ENCODE data around the gene TPM3.
"Not testable (repeated sequence)": the region's sequence is repeated elsewhere in the genome, so short reads cannot be mapped to it uniquely, and the experiment has no call there.

The TPM3 gene

GRCh38 chr1:154137888-154138287, 54.0 kb downstream of the TPM3 start:
- H3K9me3 ChIP-seq (ENCODE audit: control insufficient read depth in 1 of 2, low read length in 2 of 2): no peaks in the 10 kb centered on the region
- H3K36me3 ChIP-seq (ENCODE audit: control insufficient read depth in 1 of 2, insufficient read depth in 2 of 2, low read length in 2 of 2): no peaks in the 10 kb centered on the region
- no peaks in the 10 kb centered on the region for H3K4me1 ChIP-seq (ENCODE audit: control insufficient read depth in 1 of 2, insufficient read depth in 2 of 2, low read length in 2 of 2)
- no peak overlapping the region for H3K4me3 ChIP-seq (ENCODE audit: low read depth in 1 of 2, low read length in 2 of 2)
- no peak overlapping the region for H3K27ac ChIP-seq (ENCODE audit: low read length)
- H3K27me3 ChIP-seq (ENCODE audit: low read depth, low read length): no peaks in the 10 kb centered on the region

DNA sequence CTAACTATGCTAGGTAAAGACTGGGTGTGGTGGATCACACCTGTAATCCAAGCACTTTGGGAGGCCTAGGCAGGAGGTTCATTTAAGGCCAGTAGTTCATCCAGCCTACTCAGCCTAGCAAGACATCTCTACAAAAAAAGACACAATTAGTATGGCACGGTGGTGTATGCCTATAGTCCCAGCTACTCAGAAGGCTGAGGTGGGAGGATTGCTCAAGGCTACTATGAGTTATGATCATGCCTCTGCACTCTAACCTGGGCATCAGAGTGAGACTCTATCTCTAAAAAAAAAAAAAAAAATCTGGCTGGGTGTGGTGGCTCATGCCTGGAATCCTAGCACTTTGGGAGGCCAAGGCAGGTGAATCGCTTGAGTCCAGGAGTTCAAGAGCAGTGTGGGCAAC, 58.6 kb downstream of the TPM3 start:
- Histone ChIP-seq H3K36me3 (ENCODE audit: control insufficient read depth in 1 of 2, insufficient read depth in 2 of 2, low read length in 2 of 2) (no peaks in the 10 kb centered on the region), H3K9me3 (ENCODE audit: control insufficient read depth in 1 of 2, low read length in 2 of 2) (no peaks in the 10 kb centered on the region), H3K4me1 (ENCODE audit: control insufficient read depth in 1 of 2, insufficient read depth in 2 of 2, low read length in 2 of 2) (no peaks in the 10 kb centered on the region), H3K4me3 (ENCODE audit: low read depth in 1 of 2, low read length in 2 of 2) (no peak overlapping the region), H3K27ac (ENCODE audit: low read length) (no peak overlapping the region), H3K27me3 (ENCODE audit: low read depth, low read length) (no peaks in the 10 kb centered on the region)

DNA sequence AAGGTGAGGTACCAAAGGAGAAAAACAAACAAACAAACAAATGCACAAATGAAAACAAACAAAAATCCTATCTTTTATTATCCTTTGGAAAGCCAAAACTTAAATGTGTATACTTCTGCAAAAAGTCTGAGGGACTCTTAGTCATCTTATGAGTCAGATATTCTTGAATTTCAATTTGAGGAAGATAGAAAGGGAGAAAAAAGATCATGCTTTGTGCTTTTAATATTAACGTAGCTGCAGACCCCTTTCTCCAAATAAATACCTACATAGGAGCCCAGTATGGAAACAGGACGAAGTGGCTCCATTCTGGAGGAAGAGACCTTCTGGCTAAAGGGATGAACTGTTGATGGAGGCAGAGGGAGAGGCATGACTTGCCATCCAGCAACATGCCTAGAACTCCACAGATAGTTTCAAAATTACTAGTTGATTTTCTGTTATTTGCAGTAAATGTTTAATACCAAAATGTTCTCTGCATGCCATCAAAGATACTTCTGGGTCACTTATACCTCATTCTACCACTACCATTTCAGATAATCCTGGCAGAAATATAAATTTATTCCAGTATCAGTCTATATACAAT, 62.4 kb downstream of the TPM3 start:
- Histone ChIP-seq H3K9me3 (ENCODE audit: control insufficient read depth in 1 of 2, low read length in 2 of 2) (no peaks in the 10 kb centered on the region), H3K27ac (ENCODE audit: low read length) (no peak overlapping the region), H3K36me3 (ENCODE audit: control insufficient read depth in 1 of 2, insufficient read depth in 2 of 2, low read length in 2 of 2) (no peaks in the 10 kb centered on the region)

DNA sequence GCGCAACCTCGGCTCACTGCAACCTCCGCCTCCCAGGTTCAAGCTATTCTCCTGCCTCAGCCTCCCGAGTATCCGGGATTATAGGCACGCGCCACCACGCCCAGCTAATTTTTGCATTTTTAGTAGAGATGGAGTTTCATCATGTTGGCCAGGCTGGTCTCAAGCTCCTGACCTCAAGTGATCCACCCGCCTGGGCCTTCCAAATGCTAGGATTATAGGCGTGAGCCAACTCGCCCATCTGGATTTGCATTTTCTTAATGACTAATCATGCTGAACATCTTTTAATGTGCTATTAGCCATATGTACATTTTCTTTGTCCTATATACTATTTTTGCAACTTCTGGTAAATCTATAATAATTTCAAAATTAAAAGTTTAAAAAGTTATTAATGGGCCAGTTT, 68.7 kb downstream of the TPM3 start:
- not testable (repeated sequence) for H3K9me3 ChIP-seq (ENCODE audit: control insufficient read depth in 1 of 2, low read length in 2 of 2); H3K27ac ChIP-seq (ENCODE audit: low read length); H3K36me3 ChIP-seq (ENCODE audit: control insufficient read depth in 1 of 2, insufficient read depth in 2 of 2, low read length in 2 of 2); H3K27me3 ChIP-seq (ENCODE audit: low read depth, low read length); H3K4me3 ChIP-seq (ENCODE audit: low read depth in 1 of 2, low read length in 2 of 2); H3K4me1 ChIP-seq (ENCODE audit: control insufficient read depth in 1 of 2, insufficient read depth in 2 of 2, low read length in 2 of 2)

More for the DNA sequence above, 62.4 kb downstream of the TPM3 start:
- no peak overlapping the region for H3K4me3 ChIP-seq (ENCODE audit: low read depth in 1 of 2, low read length in 2 of 2)
- no peaks in the 10 kb centered on the region for H3K4me1 ChIP-seq (ENCODE audit: control insufficient read depth in 1 of 2, insufficient read depth in 2 of 2, low read length in 2 of 2)
- H3K27me3 ChIP-seq (ENCODE audit: low read depth, low read length): no peaks in the 10 kb centered on the region

DNA sequence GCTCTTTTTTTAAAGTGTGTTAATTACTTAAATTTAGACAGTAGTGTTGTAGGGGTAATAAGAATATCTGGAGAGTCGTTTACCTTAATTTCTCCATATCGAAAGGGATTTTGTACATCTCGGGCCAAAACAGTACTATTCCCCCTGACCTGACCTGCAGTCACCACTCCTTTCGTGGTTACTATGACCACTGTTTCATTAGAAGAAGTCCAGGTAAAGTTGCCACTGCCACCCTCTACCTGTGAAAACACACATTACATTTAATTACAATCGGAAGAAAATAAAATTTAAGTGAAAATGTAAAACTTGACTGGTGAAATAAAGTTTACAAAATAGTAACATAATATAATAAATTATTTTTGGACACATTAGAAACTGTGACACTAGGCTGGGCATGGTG, 74.3 kb downstream of the TPM3 start:
- no peaks in the 10 kb centered on the region for H3K36me3 ChIP-seq (ENCODE audit: control insufficient read depth in 1 of 2, insufficient read depth in 2 of 2, low read length in 2 of 2)
- H3K27me3 ChIP-seq (ENCODE audit: low read depth, low read length): no peaks in the 10 kb centered on the region
- H3K4me3 ChIP-seq (ENCODE audit: low read depth in 1 of 2, low read length in 2 of 2): no peak overlapping the region
- no peaks in the 10 kb centered on the region for H3K4me1 ChIP-seq (ENCODE audit: control insufficient read depth in 1 of 2, insufficient read depth in 2 of 2, low read length in 2 of 2)
- H3K9me3 ChIP-seq (ENCODE audit: control insufficient read depth in 1 of 2, low read length in 2 of 2): no peaks in the 10 kb centered on the region
- no peak overlapping the region for H3K27ac ChIP-seq (ENCODE audit: low read length)

- no peaks in the 10 kb centered on the region for H3K27me3 ChIP-seq (ENCODE audit: low read depth, low read length)
- no peak overlapping the region for H3K27ac ChIP-seq (ENCODE audit: low read length)
- no peaks in the 10 kb centered on the region for H3K9me3 ChIP-seq (ENCODE audit: control insufficient read depth in 1 of 2, low read length in 2 of 2)
- H3K4me1 ChIP-seq (ENCODE audit: control insufficient read depth in 1 of 2, insufficient read depth in 2 of 2, low read length in 2 of 2): no peaks in the 10 kb centered on the region
- no peak overlapping the region for H3K4me3 ChIP-seq (ENCODE audit: low read depth in 1 of 2, low read length in 2 of 2)
- H3K36me3 ChIP-seq (ENCODE audit: control insufficient read depth in 1 of 2, insufficient read depth in 2 of 2, low read length in 2 of 2): no peaks in the 10 kb centered on the region
These were observed 76.7 kb downstream of the TPM3 start for GRCh38 chr1:154115180-154115579.
